Esophagus muscularis mucosa (tissue), 4 donors: ENCODE data around the gene DYNLRB1.
A peak's percentile ranks its signal among the peaks of the same experiment; 100 is the strongest.

Experiments
- EP300 ChIP-seq: sonication (generic); formaldehyde crosslinking; IDR thresholded peaks from one replicate; pipeline ENCODE4 v1.6.1; 2017; ENCODE audit warnings: antibody characterized with exemption
- POLR2A ChIP-seq: fragments of 450-650 bp; IDR thresholded peaks from one replicate; pipeline ENCODE4 v1.6.1; 2017; ENCODE audit warnings: antibody characterized with exemption, moderate library complexity, mild to moderate bottlenecking, low read depth
- TF ChIP-seq, protein P1 (sequence below), 3 experiments: fragments of 200-600 bp in 2 of 3; fragments of 450-650 bp in 1 of 3; sonication (generic) in 2 of 3; IDR thresholded peaks; one replicate each; pipeline ENCODE4 v1.5.1; 2017 to 2019; ENCODE audit warnings: antibody characterized with exemption in 3 of 3, mild to moderate bottlenecking in 2 of 3, moderate library complexity in 1 of 3

- TF ChIP-seq, protein P1, sequence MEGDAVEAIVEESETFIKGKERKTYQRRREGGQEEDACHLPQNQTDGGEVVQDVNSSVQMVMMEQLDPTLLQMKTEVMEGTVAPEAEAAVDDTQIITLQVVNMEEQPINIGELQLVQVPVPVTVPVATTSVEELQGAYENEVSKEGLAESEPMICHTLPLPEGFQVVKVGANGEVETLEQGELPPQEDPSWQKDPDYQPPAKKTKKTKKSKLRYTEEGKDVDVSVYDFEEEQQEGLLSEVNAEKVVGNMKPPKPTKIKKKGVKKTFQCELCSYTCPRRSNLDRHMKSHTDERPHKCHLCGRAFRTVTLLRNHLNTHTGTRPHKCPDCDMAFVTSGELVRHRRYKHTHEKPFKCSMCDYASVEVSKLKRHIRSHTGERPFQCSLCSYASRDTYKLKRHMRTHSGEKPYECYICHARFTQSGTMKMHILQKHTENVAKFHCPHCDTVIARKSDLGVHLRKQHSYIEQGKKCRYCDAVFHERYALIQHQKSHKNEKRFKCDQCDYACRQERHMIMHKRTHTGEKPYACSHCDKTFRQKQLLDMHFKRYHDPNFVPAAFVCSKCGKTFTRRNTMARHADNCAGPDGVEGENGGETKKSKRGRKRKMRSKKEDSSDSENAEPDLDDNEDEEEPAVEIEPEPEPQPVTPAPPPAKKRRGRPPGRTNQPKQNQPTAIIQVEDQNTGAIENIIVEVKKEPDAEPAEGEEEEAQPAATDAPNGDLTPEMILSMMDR (IDR thresholded peaks at IDR 0.05): peak in 1 of 3 experiments; percentile 43
- TF ChIP-seq EP300 (no peak), POLR2A (no peak)
Observed at GRCh38 chr20:34562641-34563040, 46.4 kb downstream of the DYNLRB1 start.
